H1 (cell line): ENCODE data around the gene ENTR1. TPM values are rescaled to one million over a fixed set of nuclear protein-coding genes. Genes with fewer than 3 reads are reported as not detected.

Experiments
- CTCF ChIA-PET: fragments of 300-600 bp; sonication (Branson Sonifier 250); formaldehyde crosslinking; loops from one replicate; lab custom pipeline; 2021; ENCODE audit not compliant: partially characterized antibody; lab: Charles Lee
- POLR2A ChIA-PET: fragments of 300-600 bp; sonication (Branson Sonifier 250); formaldehyde crosslinking; loops from one replicate; lab custom pipeline; 2021; ENCODE audit warnings: inconsistent platforms; ENCODE audit not compliant: partially characterized antibody; lab: Charles Lee
- DNase-seq, 2 experiments: peaks; one replicate each; pipeline versions ENCODE4 v3.0.0 to v3.0.0-alpha.2; 2010 to 2022; ENCODE audit warnings: low spot score in 2 of 2, low read depth in 1 of 2, mixed read lengths in 1 of 2
- FAIRE-seq: peaks from 2 replicates; lab custom pipeline; 2011; peaks lifted over from hg19 to GRCh38; lab: Jason Lieb, UNC
- H2AFZ ChIP-seq: 2 replicates; pipeline ENCODE4 v1.8.1; 2012; ENCODE audit warnings: low read length, inconsistent platforms
- H2AK5ac ChIP-seq: 2 replicates; pipeline ENCODE4 v1.6.1; 2013; ENCODE audit warnings: low read depth, low read length
- H2BK120ac ChIP-seq: replicated peaks from 2 replicates; pipeline ENCODE3; 2013; ENCODE audit warnings: low read depth, low read length, inconsistent platforms
- H2BK12ac ChIP-seq: 2 replicates; pipeline ENCODE4 v1.6.1; 2013; ENCODE audit warnings: low read depth, low read length
- H2BK15ac ChIP-seq: 2 replicates; pipeline ENCODE4 v1.6.1; 2013; ENCODE audit warnings: low read length
- H2BK20ac ChIP-seq: 2 replicates; pipeline ENCODE4 v1.6.1; 2013; ENCODE audit warnings: low read length
- H2BK5ac ChIP-seq: 2 replicates; pipeline ENCODE4 v1.6.1; 2013; ENCODE audit warnings: low read depth, low read length
- H3K14ac ChIP-seq: 2 replicates; pipeline ENCODE4 v1.6.1; 2013; ENCODE audit warnings: inconsistent platforms; ENCODE audit not compliant: insufficient read length
- H3K18ac ChIP-seq: 2 replicates; pipeline ENCODE4 v1.6.1; 2013; ENCODE audit warnings: low read length; ENCODE audit errors: extremely low read depth
- H3K23ac ChIP-seq: 2 replicates; pipeline ENCODE4 v1.6.1; 2013; ENCODE audit warnings: inconsistent platforms; ENCODE audit not compliant: insufficient read length
- H3K23me2 ChIP-seq: 2 replicates; pipeline ENCODE4 v1.6.1; 2013; ENCODE audit warnings: low read depth, low read length
- H3K27ac ChIP-seq: 2 replicates; pipeline ENCODE4 v1.6.1; 2011; ENCODE audit warnings: low read depth, low read length, inconsistent platforms
- H3K27me3 ChIP-seq, 4 experiments: replicated peaks in 1 of 4; 1 replicate in 1 of 4; 2 replicates in 3 of 4; pipeline versions ENCODE4 v1.6.1 to v1.8.1; 2011 to 2013; ENCODE audit warnings: low read length in 3 of 4, mild to moderate bottlenecking in 3 of 4, inconsistent platforms in 2 of 4, mixed read lengths in 2 of 4, moderate library complexity in 1 of 4; ENCODE audit not compliant: control insufficient read depth in 3 of 4, insufficient read depth in 3 of 4; ENCODE audit errors: extremely low read depth in 1 of 4
- H3K36me3 ChIP-seq, 4 experiments: 2 replicates each; pipeline versions ENCODE4 v1.6.1 to v1.8.1; 2011 to 2013; ENCODE audit warnings: mild to moderate bottlenecking in 4 of 4, low read length in 3 of 4, moderate library complexity in 2 of 4, control low read depth in 1 of 4, inconsistent platforms in 1 of 4; ENCODE audit not compliant: insufficient read depth in 4 of 4, control insufficient read depth in 2 of 4
- H3K4ac ChIP-seq: replicated peaks from 2 replicates; pipeline ENCODE3; 2013; ENCODE audit warnings: low read length, low read depth, mixed read lengths, inconsistent platforms; ENCODE audit not compliant: insufficient read length
- H3K4me1 ChIP-seq, 4 experiments: replicated peaks in 1 of 4; 1 replicate in 1 of 4; 2 replicates in 3 of 4; pipeline versions ENCODE4 v1.6.1 to v1.8.1; 2011 to 2013; ENCODE audit warnings: low read length in 3 of 4, inconsistent platforms in 2 of 4, mixed read lengths in 1 of 4; ENCODE audit not compliant: insufficient read depth in 4 of 4, control insufficient read depth in 3 of 4
- H3K4me2 ChIP-seq, 2 experiments: 2 replicates each; pipeline versions ENCODE4 v1.6.1 to v1.8.1; 2011 to 2013; ENCODE audit warnings: low read depth in 2 of 2, low read length in 2 of 2, control low read depth in 1 of 2, inconsistent platforms in 1 of 2, mild to moderate bottlenecking in 1 of 2; ENCODE audit not compliant: insufficient read depth in 1 of 2
- H3K4me3 ChIP-seq, 4 experiments: fragments of 200-600, 300-600 bp in 1 of 4; sonication (generic), shearing (Covaris generic), sonication (Bioruptor Twin) in 1 of 4; 2 replicates each; pipeline versions ENCODE4 v1.5.1 to v1.8.1; 2011 to 2016; ENCODE audit warnings: low read length in 4 of 4, low read depth in 3 of 4, control low read depth in 2 of 4, inconsistent platforms in 2 of 4, mild to moderate bottlenecking in 2 of 4, mixed read lengths in 1 of 4, moderate library complexity in 1 of 4; ENCODE audit not compliant: insufficient read depth in 2 of 4; ENCODE audit errors: extremely low read depth in 1 of 4
- H3K56ac ChIP-seq: replicated peaks from 2 replicates; pipeline ENCODE3; 2013; ENCODE audit warnings: low read depth, mild to moderate bottlenecking, mixed read lengths, low read length, inconsistent platforms; ENCODE audit not compliant: insufficient read length
- H3K79me1 ChIP-seq: 2 replicates; pipeline ENCODE4 v1.6.1; 2013; ENCODE audit warnings: low read depth, low read length, control low read depth
- H3K79me2 ChIP-seq, 2 experiments: 2 replicates each; pipeline versions ENCODE4 v1.6.1 to v1.8.1; 2012 to 2013; ENCODE audit warnings: low read length in 2 of 2, mild to moderate bottlenecking in 2 of 2, inconsistent platforms in 1 of 2; ENCODE audit not compliant: insufficient read depth in 2 of 2, control insufficient read depth in 1 of 2
- H3K9ac ChIP-seq, 4 experiments: replicated peaks in 1 of 4; 1 replicate in 1 of 4; 2 replicates in 3 of 4; pipeline versions ENCODE4 v1.6.1 to v1.8.1; 2011 to 2013; ENCODE audit warnings: low read depth in 3 of 4, low read length in 3 of 4, control low read depth in 2 of 4, mild to moderate bottlenecking in 2 of 4, moderate library complexity in 2 of 4, inconsistent platforms in 1 of 4; ENCODE audit errors: extremely low read depth in 1 of 4
- H3K9me3 ChIP-seq, 2 experiments: 2 replicates each; pipeline versions ENCODE4 v1.6.1 to v1.8.1; 2012 to 2013; ENCODE audit warnings: mild to moderate bottlenecking in 2 of 2, moderate library complexity in 2 of 2, control low read depth in 1 of 2, inconsistent platforms in 1 of 2, low read depth in 1 of 2, low read length in 1 of 2, mixed read lengths in 1 of 2; ENCODE audit not compliant: insufficient read depth in 2 of 2
- H4K20me1 ChIP-seq, 2 experiments: replicated peaks in 1 of 2; 2 replicates each; pipeline versions ENCODE3 to v1.8.1; 2011 to 2013; ENCODE audit warnings: inconsistent platforms in 2 of 2, low read length in 2 of 2, mild to moderate bottlenecking in 1 of 2; ENCODE audit not compliant: insufficient read depth in 2 of 2, control insufficient read depth in 1 of 2
- H4K5ac ChIP-seq: 2 replicates; pipeline ENCODE4 v1.6.1; 2013; ENCODE audit warnings: low read length, low read depth, mixed read lengths, inconsistent platforms; ENCODE audit not compliant: insufficient read length
- H4K8ac ChIP-seq: 2 replicates; pipeline ENCODE4 v1.8.0; 2013; ENCODE audit warnings: mild to moderate bottlenecking, moderate library complexity, low read length, inconsistent platforms; ENCODE audit not compliant: insufficient read depth; ENCODE audit errors: extremely low read depth
- H4K91ac ChIP-seq: replicated peaks from 2 replicates; pipeline ENCODE3; 2013; ENCODE audit warnings: low read length, mixed read lengths, inconsistent platforms; ENCODE audit not compliant: insufficient read length
- TCF12 ChIP-seq: IDR thresholded peaks from 2 replicates; pipeline ENCODE4 v1.6.1; 2011; ENCODE audit warnings: low read depth, mild to moderate bottlenecking, low read length
- WGBS, 2 experiments: shearing (Covaris generic) in 1 of 2; methylation state at CpG; one replicate each; pipeline versions ENCODE4 v1.1.6 to v1.1.7; 2013 to 2015; ENCODE audit warnings: low lambda C conversion rate in 2 of 2, mixed read lengths in 2 of 2, inconsistent platforms in 1 of 2, low coverage in 1 of 2, missing lambda C conversion rate in 1 of 2; ENCODE audit not compliant: insufficient replicate concordance in 2 of 2, insufficient coverage in 1 of 2, insufficient read length in 1 of 2; ENCODE audit errors: extremely low coverage in 1 of 2, missing lambda C conversion rate in 1 of 2; 5-methylcytosine and 5-hydroxymethylcytosine counted together
- polyA plus RNA-seq, 7 experiments: library from polyadenylated mRNA; depleted of rRNA in 3 of 7; stranded (reverse) in 5 of 7; unstranded in 2 of 7; fragments of >200 nt in 5 of 7; fragments of 200-250 nt in 2 of 7; gene quantifications; 1 replicate in 5 of 7; 2 replicates in 1 of 7; 4 replicates in 1 of 7; pipeline versions ENCODE4 v1.2.1 to v1.2.3, GENCODE V29; 2011 to 2013; ENCODE audit warnings: missing spikeins in 2 of 7, mixed read lengths in 2 of 7
- total RNA-seq: library from RNA; stranded (reverse); fragmentation: NEBNext Ultra II Directional; extraction: Animal tissue kit (Norgen Biotek cat#: 25700); gene quantifications from 2 replicates; pipeline ENCODE4 v1.2.1, GENCODE V29; 2021

The ENTR1 gene
- total and polyA plus RNA-seq, 2 of the 8 experiments (the other 6 are each of a cell fraction or from before 2014, with no cell fraction given): 65.2 to 102 TPM

- no peak overlapping the region for H2BK15ac ChIP-seq
- no peak overlapping the region for H4K91ac ChIP-seq
- no peak overlapping the region for H2BK5ac ChIP-seq
- peaks cover 30 to 52% (median 47%) of the 10 kb centered on the region in 4 experiments for H3K36me3 ChIP-seq
- no peak overlapping the region for H3K4me3 ChIP-seq
- no peaks in the 10 kb centered on the region for H3K9me3 ChIP-seq
- no peaks in the 10 kb centered on the region for H3K79me1 ChIP-seq
- H3K9ac ChIP-seq: no peak overlapping the region
- no peak overlapping the region for H3K27ac ChIP-seq
- H4K20me1 ChIP-seq: peaks cover 6 to 10% of the 10 kb centered on the region in 2 experiments
- no peaks in the 10 kb centered on the region for H3K27me3 ChIP-seq
- no peak overlapping the region for H2AK5ac ChIP-seq
- H2BK12ac ChIP-seq: no peak overlapping the region
- no peak overlapping the region for H4K8ac ChIP-seq
- no peak overlapping the region for H3K4ac ChIP-seq
- no peak overlapping the region for H3K18ac ChIP-seq
- H3K4me2 ChIP-seq: no peak overlapping the region
- no peak overlapping the region for H2AFZ ChIP-seq
- no peaks in the 10 kb centered on the region for H3K79me2 ChIP-seq
- DNase-seq: no peak
- H3K4me1 ChIP-seq: no peaks in the 10 kb centered on the region
- H3K23me2 ChIP-seq: no peaks in the 10 kb centered on the region
- 95% methylated on average over 17 of the region's 21 CpGs; no CpG with 5 or more reads in 1 of the 2 experiments for WGBS, 2 experiments
- ChIA-PET POLR2A (interaction anchor here (0.7 to 2.3 kb wide), 6 partner anchors 13 to 33 kb away, joined by 3 to 5 read pairs (median 3); partner anchors contain the start of gene SNAPC4), CTCF (interaction anchor here (0.7 to 1.4 kb wide), 5 partner anchors 13 to 250 kb away, joined by 3 to 4 read pairs (median 3); no protein-coding TSS in a partner anchor)
- no peak for FAIRE-seq
- H3K23ac ChIP-seq: no peak overlapping the region
- no peak overlapping the region for H2BK120ac ChIP-seq
- no peak overlapping the region for H2BK20ac ChIP-seq
- no peak overlapping the region for H3K56ac ChIP-seq
- H3K14ac ChIP-seq: no peak overlapping the region
- no peak overlapping the region for H4K5ac ChIP-seq
- no peak for TF ChIP-seq TCF12
These were observed 11.4 kb upstream of the ENTR1 start for GRCh38 chr9:136421791-136422190.
